ENCODE data around the gene AMPD3. TPM values are rescaled to one million over a fixed set of nuclear protein-coding genes. Genes with fewer than 3 reads are reported as not detected.
A peak's percentile ranks its signal among the peaks of the same experiment; 100 is the strongest.

AMPD3 gene
- total and polyA plus RNA-seq, 10 donors = 9.3 to 54.7 (median 25.2) TPM

DNA sequence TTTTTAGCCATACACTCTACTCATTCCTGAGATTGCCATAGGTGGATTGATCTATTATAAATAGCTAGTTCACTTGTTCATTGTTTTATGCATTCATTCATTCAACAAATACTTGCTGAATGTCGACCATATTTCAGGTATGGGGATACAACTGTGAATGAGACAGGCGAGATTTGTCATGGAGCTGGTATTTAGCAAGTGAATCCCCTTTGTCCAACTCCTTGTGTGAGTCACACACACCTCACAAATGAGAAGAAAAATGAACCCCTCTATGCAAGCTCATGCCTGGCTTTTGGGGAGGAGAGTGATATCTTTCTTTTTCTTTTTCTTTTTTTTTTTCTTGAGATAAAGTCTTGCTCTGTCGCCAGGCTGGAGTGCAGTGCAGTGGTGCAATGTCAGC is 1.8 kb upstream of the AMPD3 start:
- H3K27ac ChIP-seq = no peak overlapping the region
- WGBS, 5 donors = 79 to 93% (median 85%) methylated on average over 3 of the region's 3 CpGs
- no peaks in the 10 kb centered on the region for H3K9me3 ChIP-seq
- H3K27me3 ChIP-seq (replicated peaks in 1 of 7) = peaks cover 0 to 18% (median 9%) of the 10 kb centered on the region in 7 donors
- no peaks in the 10 kb centered on the region for H3K36me3 ChIP-seq
- no peak overlapping the region for H3K4me3 ChIP-seq
- no peak for DNase-seq
- peaks cover 18 to 91% (median 68%) of the 10 kb centered on the region in 6 donors for H3K4me1 ChIP-seq
- TF ChIP-seq, protein P1, sequence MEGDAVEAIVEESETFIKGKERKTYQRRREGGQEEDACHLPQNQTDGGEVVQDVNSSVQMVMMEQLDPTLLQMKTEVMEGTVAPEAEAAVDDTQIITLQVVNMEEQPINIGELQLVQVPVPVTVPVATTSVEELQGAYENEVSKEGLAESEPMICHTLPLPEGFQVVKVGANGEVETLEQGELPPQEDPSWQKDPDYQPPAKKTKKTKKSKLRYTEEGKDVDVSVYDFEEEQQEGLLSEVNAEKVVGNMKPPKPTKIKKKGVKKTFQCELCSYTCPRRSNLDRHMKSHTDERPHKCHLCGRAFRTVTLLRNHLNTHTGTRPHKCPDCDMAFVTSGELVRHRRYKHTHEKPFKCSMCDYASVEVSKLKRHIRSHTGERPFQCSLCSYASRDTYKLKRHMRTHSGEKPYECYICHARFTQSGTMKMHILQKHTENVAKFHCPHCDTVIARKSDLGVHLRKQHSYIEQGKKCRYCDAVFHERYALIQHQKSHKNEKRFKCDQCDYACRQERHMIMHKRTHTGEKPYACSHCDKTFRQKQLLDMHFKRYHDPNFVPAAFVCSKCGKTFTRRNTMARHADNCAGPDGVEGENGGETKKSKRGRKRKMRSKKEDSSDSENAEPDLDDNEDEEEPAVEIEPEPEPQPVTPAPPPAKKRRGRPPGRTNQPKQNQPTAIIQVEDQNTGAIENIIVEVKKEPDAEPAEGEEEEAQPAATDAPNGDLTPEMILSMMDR (IDR thresholded peaks at IDR 0.05 in 8 of 11, conservative IDR thresholded peaks at IDR 0.05 in 3 of 11) = no peak
- no peak for TF ChIP-seq POLR2A (IDR thresholded peaks at IDR 0.05)
- TF ChIP-seq POLR2AphosphoS5 (IDR thresholded peaks at IDR 0.05) = no peak
- intact Hi-C loops (cut with DNase I; ENCODE audit: low total_unique reads) = no loop called here

DNA sequence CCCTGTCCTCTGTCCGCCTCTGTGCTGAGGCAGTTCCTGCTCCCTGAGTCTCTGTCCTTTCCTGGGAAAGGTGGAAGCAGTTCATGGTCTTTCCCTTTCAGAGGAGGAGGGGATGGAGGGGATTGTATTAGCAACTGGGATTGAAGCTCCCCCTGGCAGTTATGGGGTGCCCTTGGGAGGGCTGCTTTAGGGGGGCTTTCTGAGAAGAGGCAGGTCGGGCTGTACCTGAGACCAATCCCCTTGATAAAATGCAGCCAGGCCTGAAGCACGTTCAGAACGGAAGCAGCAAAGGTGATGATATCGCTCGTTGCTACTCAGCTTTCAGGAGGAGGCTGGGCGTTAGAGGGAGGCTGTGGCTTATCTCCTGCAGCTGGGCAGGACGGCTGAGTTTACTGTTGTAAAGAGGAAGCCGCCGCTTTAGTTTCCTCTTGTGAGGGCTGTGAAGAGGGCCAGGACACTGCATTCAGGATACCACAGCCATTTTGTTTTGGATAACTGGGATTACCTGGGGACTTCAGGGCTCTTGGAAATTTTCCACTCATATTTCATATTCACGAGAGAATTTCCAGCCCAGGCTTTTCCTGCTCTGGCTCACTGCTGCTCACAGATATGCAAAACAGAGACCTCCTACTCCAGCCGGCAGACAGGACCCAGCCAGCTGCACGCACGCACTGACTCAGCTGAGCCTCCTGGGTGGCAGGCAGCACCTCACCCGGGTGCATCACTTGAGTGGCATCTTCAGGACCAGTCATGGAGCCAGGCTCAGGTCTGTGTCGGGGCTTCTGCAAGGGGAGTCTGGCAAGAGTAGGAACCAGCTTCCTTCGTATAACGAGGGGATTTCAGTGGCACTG is 798 bp downstream of the AMPD3 start:
- peak overlapping the region; percentile 66 to 90 (median 84) for H3K27ac ChIP-seq

DNA sequence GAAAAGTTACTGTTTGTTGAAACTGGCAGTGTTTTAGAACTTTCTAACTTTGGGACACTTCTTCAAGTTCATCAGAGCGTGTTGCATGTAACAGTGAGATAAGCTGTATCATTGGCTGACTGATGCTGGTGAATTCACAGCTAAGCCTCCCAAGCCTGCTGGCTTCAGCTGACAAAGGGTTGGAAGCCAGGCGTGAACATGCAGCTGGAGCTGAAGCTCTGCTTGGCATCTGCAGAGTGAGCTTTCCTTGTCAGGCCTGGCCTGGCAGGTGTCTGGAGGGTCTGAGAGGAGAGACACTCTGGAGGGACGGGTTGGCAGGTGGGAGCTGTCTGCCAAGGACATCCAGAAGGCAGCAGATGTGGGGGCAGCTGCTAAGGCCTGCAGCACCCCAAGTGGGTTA is 1.5 kb downstream of the AMPD3 start:
- Histone ChIP-seq H3K27me3 (replicated peaks in 1 of 7) (peaks cover 0 to 1% (median 0%) of the 10 kb centered on the region in 7 donors), H3K4me1 (peaks cover 36 to 99% (median 81%) of the 10 kb centered on the region in 6 donors), H3K27ac (peak overlapping the region; percentile 66 to 90 (median 84)), H3K36me3 (peaks cover 0 to 4% (median 3%) of the 10 kb centered on the region in 6 donors), H3K9me3 (no peaks in the 10 kb centered on the region), H3K4me3 (peak overlapping the region; percentile 34 to 70 (median 44))
- 27 to 45% (median 31%) methylated on average over 3 of the region's 3 CpGs for WGBS, 5 donors
- TF ChIP-seq, protein P1 (IDR thresholded peaks at IDR 0.05 in 8 of 11, conservative IDR thresholded peaks at IDR 0.05 in 3 of 11) = no peak
- TF ChIP-seq POLR2AphosphoS5 (IDR thresholded peaks at IDR 0.05) (no peak), POLR2A (IDR thresholded peaks at IDR 0.05) (no peak)
- DNase-seq = peak; percentile 80
- intact Hi-C loops (cut with DNase I; ENCODE audit: low total_unique reads) = no loop called here

More for the DNA sequence above, 798 bp downstream of the AMPD3 start:
- Histone ChIP-seq H3K4me3 (peak overlapping the region; percentile 34 to 70 (median 44)), H3K4me1 (peaks cover 36 to 99% (median 81%) of the 10 kb centered on the region in 6 donors), H3K36me3 (no peaks in the 10 kb centered on the region), H3K27me3 (replicated peaks in 1 of 7) (peaks cover 0 to 8% (median 3%) of the 10 kb centered on the region in 7 donors), H3K9me3 (no peaks in the 10 kb centered on the region)
- peak; percentile 93 for DNase-seq
- intact Hi-C loops (cut with DNase I; ENCODE audit: low total_unique reads) = no loop called here
- 3 to 12% (median 7%) methylated on average over 15 to 18 of the region's 18 CpGs for WGBS, 5 donors
- TF ChIP-seq, protein P1 (IDR thresholded peaks at IDR 0.05 in 8 of 11, conservative IDR thresholded peaks at IDR 0.05 in 3 of 11) = peak in 1 of 11 experiments; percentile 9
- TF ChIP-seq POLR2AphosphoS5 (IDR thresholded peaks at IDR 0.05) (peak; percentile 75 to 89 (median 86)), POLR2A (IDR thresholded peaks at IDR 0.05) (peak in 1 of 3 donors; percentile 24)

DNA sequence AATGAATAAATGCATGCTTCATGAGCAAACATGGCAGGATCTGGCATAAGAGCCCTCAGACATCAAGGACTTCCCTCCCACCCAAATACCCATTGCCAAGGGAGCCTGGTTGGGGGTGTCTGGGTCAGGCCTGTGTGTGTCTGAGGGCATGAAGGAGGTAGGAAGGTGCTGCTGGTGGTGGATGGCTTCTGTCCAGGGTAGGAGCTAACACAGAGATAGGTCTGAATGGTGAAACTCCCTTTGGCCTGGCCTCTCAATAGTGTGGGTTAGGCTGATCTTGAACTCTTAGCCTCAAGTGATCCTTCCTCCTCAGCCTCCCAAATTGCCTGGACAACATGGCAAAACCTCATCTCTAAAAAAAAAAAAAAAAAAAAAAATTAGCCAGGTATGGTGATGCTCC is 2.8 kb downstream of the AMPD3 start:
- peaks cover 0 to 18% (median 17%) of the 10 kb centered on the region in 6 donors for H3K36me3 ChIP-seq
- no peaks in the 10 kb centered on the region for H3K9me3 ChIP-seq
- no peaks in the 10 kb centered on the region for H3K27me3 ChIP-seq (replicated peaks in 1 of 7)
- no peak for DNase-seq
- peak overlapping the region in 4 of 8 donors; percentile 4 to 70 (median 44) for H3K4me3 ChIP-seq
- H3K4me1 ChIP-seq = peaks cover 35 to 100% (median 72%) of the 10 kb centered on the region in 6 donors
- intact Hi-C loops (cut with DNase I; ENCODE audit: low total_unique reads) = no loop called here
- TF ChIP-seq POLR2AphosphoS5 (IDR thresholded peaks at IDR 0.05) = no peak
- no peak for TF ChIP-seq POLR2A (IDR thresholded peaks at IDR 0.05)
- TF ChIP-seq, protein P1 (IDR thresholded peaks at IDR 0.05 in 8 of 11, conservative IDR thresholded peaks at IDR 0.05 in 3 of 11) = no peak
- H3K27ac ChIP-seq = peak overlapping the region; percentile 41 to 90 (median 84)
